ENCODE results near the gene ZNF575. TPM values are rescaled to one million over a fixed set of nuclear protein-coding genes. Genes with fewer than 3 reads are reported as not detected.

Gene ZNF575
- total RNA-seq, 1 experiment from 2014 or later: 2.8 TPM

GRCh38 chr19:43562226-43562697 lies 29.3 kb downstream of the ZNF575 start:
- Mint-ChIP-seq H3K36me3 (ENCODE audit: insufficient read depth, unreplicated experiment) (peaks cover 21% of the 10 kb centered on the region), H3K4me1 (ENCODE audit: low read depth, unreplicated experiment) (peaks cover 8% of the 10 kb centered on the region), H3K27ac (ENCODE audit: unreplicated experiment) (no peak overlapping the region), H3K27me3 (ENCODE audit: unreplicated experiment) (no peaks in the 10 kb centered on the region), H3K4me3 (ENCODE audit: low read depth, unreplicated experiment) (no peak overlapping the region), H3K9me3 (ENCODE audit: low read depth, unreplicated experiment) (no peaks in the 10 kb centered on the region)
- CTCF ChIA-PET: no interaction called here
- no peak for DNase-seq
- no peak for TF ChIP-seq CTCF (IDR thresholded peaks at IDR 0.05; ENCODE audit: unreplicated experiment)
- intact Hi-C loops (cut with micrococcal nuclease; ENCODE audit: unreplicated experiment): no loop called here
- no TSS peak for BruUV-seq (replicated peaks)

- Mint-ChIP-seq H3K36me3 (ENCODE audit: insufficient read depth, unreplicated experiment) (peaks cover 23% of the 10 kb centered on the region), H3K4me1 (ENCODE audit: low read depth, unreplicated experiment) (peaks cover 8% of the 10 kb centered on the region), H3K9me3 (ENCODE audit: low read depth, unreplicated experiment) (no peaks in the 10 kb centered on the region), H3K27me3 (ENCODE audit: unreplicated experiment) (no peaks in the 10 kb centered on the region), H3K27ac (ENCODE audit: unreplicated experiment) (no peak overlapping the region), H3K4me3 (ENCODE audit: low read depth, unreplicated experiment) (no peak overlapping the region)
- no TSS peak for BruUV-seq (replicated peaks)
- intact Hi-C loops (cut with micrococcal nuclease; ENCODE audit: unreplicated experiment): no loop called here
- TF ChIP-seq CTCF (IDR thresholded peaks at IDR 0.05; ENCODE audit: unreplicated experiment): no peak
- DNase-seq: no peak
- CTCF ChIA-PET: no interaction called here
Measured at GRCh38 chr19:43562698-43563241, 29.8 kb downstream of the ZNF575 start.

GRCh38 chr19:43563816-43564457 lies 30.9 kb downstream of the ZNF575 start:
- no peaks in the 10 kb centered on the region for H3K9me3 Mint-ChIP-seq (ENCODE audit: low read depth, unreplicated experiment)
- no TSS peak for BruUV-seq (replicated peaks)

GRCh38 chr19:43564800-43565199 lies 31.8 kb downstream of the ZNF575 start:
- peaks cover 17% of the 10 kb centered on the region for H3K36me3 Mint-ChIP-seq (ENCODE audit: insufficient read depth, unreplicated experiment)
- no peak overlapping the region for H3K27ac Mint-ChIP-seq (ENCODE audit: unreplicated experiment)
- H3K9me3 Mint-ChIP-seq (ENCODE audit: low read depth, unreplicated experiment): no peaks in the 10 kb centered on the region
- DNase-seq: no peak
- CTCF ChIA-PET: interaction anchor here (1.1 kb wide), 1 partner anchor 10 kb away, joined by 3 read pairs; no protein-coding TSS in a partner anchor
- H3K4me3 Mint-ChIP-seq (ENCODE audit: low read depth, unreplicated experiment): no peak overlapping the region
- intact Hi-C loops (cut with micrococcal nuclease; ENCODE audit: unreplicated experiment): no loop called here
- H3K4me1 Mint-ChIP-seq (ENCODE audit: low read depth, unreplicated experiment): peaks cover 8% of the 10 kb centered on the region
- no peak for TF ChIP-seq CTCF (IDR thresholded peaks at IDR 0.05; ENCODE audit: unreplicated experiment)
- H3K27me3 Mint-ChIP-seq (ENCODE audit: unreplicated experiment): no peaks in the 10 kb centered on the region
- BruUV-seq (replicated peaks): no TSS peak

More at GRCh38 chr19:43563816-43564457, 30.9 kb downstream of the ZNF575 start:
- Mint-ChIP-seq H3K36me3 (ENCODE audit: insufficient read depth, unreplicated experiment) (peaks cover 23% of the 10 kb centered on the region), H3K27ac (ENCODE audit: unreplicated experiment) (no peak overlapping the region), H3K27me3 (ENCODE audit: unreplicated experiment) (no peaks in the 10 kb centered on the region), H3K4me1 (ENCODE audit: low read depth, unreplicated experiment) (peaks cover 8% of the 10 kb centered on the region), H3K4me3 (ENCODE audit: low read depth, unreplicated experiment) (no peak overlapping the region)
- DNase-seq: no peak
- CTCF ChIA-PET: interaction anchor here (1.0 kb wide), 1 partner anchor 9 kb away, joined by 3 read pairs; no protein-coding TSS in a partner anchor
- intact Hi-C loops (cut with micrococcal nuclease; ENCODE audit: unreplicated experiment): no loop called here
- TF ChIP-seq CTCF (IDR thresholded peaks at IDR 0.05; ENCODE audit: unreplicated experiment): no peak

All from Calu3 (cell line).